Smooth muscle cell (in vitro differentiated cells): ENCODE data around the gene MSMO1. TPM values are rescaled to one million over a fixed set of nuclear protein-coding genes. Genes with fewer than 3 reads are reported as not detected.
A peak's percentile ranks its signal among the peaks of the same experiment; 100 is the strongest.

Experiments used
- DNase-seq: peaks from one replicate; lab custom pipeline; 2025; ENCODE audit not compliant: unreplicated experiment; lab: John Stamatoyannopoulos, UW
- H2AFZ ChIP-seq: fragments of 200-600 bp; sonication (generic); 2 replicates; pipeline ENCODE4 v1.6.0; 2016; ENCODE audit warnings: antibody characterized with exemption, low read depth, mild to moderate bottlenecking
- H3F3A ChIP-seq: fragments of 200-600 bp; sonication (generic); 2 replicates; pipeline ENCODE4 v1.6.0; 2017; ENCODE audit warnings: antibody characterized with exemption, low read depth
- H3K27ac ChIP-seq: fragments of 200-600 bp; sonication (generic); 2 replicates; pipeline ENCODE4 v1.5.1; 2016; ENCODE audit warnings: low read depth, mild to moderate bottlenecking
- H3K27me3 ChIP-seq: fragments of 200-600 bp; sonication (generic); 2 replicates; pipeline ENCODE4 v1.6.1; 2016; ENCODE audit warnings: low read depth, mild to moderate bottlenecking
- H3K36me3 ChIP-seq: fragments of 200-600 bp; sonication (generic); 2 replicates; pipeline ENCODE4 v1.5.1; 2016; ENCODE audit warnings: low read depth
- H3K4me1 ChIP-seq: fragments of 200-600 bp; sonication (generic); 2 replicates; pipeline ENCODE4 v1.5.1; 2016; ENCODE audit warnings: low read depth
- H3K4me2 ChIP-seq: fragments of 200-600 bp; sonication (generic); 2 replicates; pipeline ENCODE4 v1.6.0; 2016; ENCODE audit warnings: mild to moderate bottlenecking
- H3K4me3 ChIP-seq: fragments of 200-600 bp; sonication (generic); 2 replicates; pipeline ENCODE4 v1.5.1; 2016; ENCODE audit warnings: mild to moderate bottlenecking
- H3K79me2 ChIP-seq: fragments of 200-600 bp; sonication (generic); 2 replicates; pipeline ENCODE4 v1.6.0; 2016; ENCODE audit warnings: low read depth, mild to moderate bottlenecking
- H3K9ac ChIP-seq: fragments of 200-600 bp; sonication (generic); 2 replicates; pipeline ENCODE4 v1.6.0; 2016; ENCODE audit warnings: low read depth
- H3K9me3 ChIP-seq: fragments of 200-600 bp; sonication (generic); replicated peaks from 2 replicates; pipeline ENCODE4 v1.5.1; 2016; ENCODE audit warnings: low read depth
- H4K20me1 ChIP-seq: fragments of 200-600 bp; sonication (generic); 2 replicates; pipeline ENCODE4 v1.6.0; 2016; ENCODE audit warnings: low read depth
- CTCF ChIP-seq: fragments of 200-600 bp; sonication (generic); IDR thresholded peaks from 2 replicates; pipeline ENCODE4 v1.5.1; 2017; ENCODE audit warnings: borderline replicate concordance, mild to moderate bottlenecking, antibody characterized with exemption; ENCODE audit not compliant: insufficient read depth, poor library complexity, severe bottlenecking
- WGBS: methylation state at CpG from one replicate; pipeline ENCODE4 v1.1.7; 2016; ENCODE audit warnings: low lambda C conversion rate; 5-methylcytosine and 5-hydroxymethylcytosine counted together
- polyA plus RNA-seq: library from polyadenylated mRNA; unstranded; fragments of >200 nt; fragmentation: Nextera tagmentation; extraction: Ambion mirVana; gene quantifications from 2 replicates; pipeline ENCODE4 v1.2.1, GENCODE V29; 2016
- total RNA-seq: library from RNA; depleted of rRNA; stranded (reverse); fragments of >200 nt; gene quantifications from 2 replicates; pipeline ENCODE4 v1.2.3, GENCODE V29; 2014

Gene MSMO1
- total and polyA plus RNA-seq, 2 experiments from 2014 or later = 214 to 218 TPM

GRCh38 chr4:165370530-165370929 lies 43.1 kb downstream of the MSMO1 start:
- Histone ChIP-seq H2AFZ (no peak overlapping the region), H3K4me2 (no peak overlapping the region), H4K20me1 (no peaks in the 10 kb centered on the region), H3K9me3 (no peaks in the 10 kb centered on the region), H3F3A (no peaks in the 10 kb centered on the region), H3K27me3 (no peaks in the 10 kb centered on the region), H3K27ac (no peak overlapping the region), H3K9ac (no peak overlapping the region), H3K36me3 (no peaks in the 10 kb centered on the region), H3K4me3 (no peak overlapping the region), H3K4me1 (no peaks in the 10 kb centered on the region), H3K79me2 (no peaks in the 10 kb centered on the region)
- no peak for DNase-seq
- TF ChIP-seq CTCF = no peak
- 86% methylated on average over 1 of the region's 1 CpG for WGBS

- Histone ChIP-seq H3K4me3 (no peak overlapping the region), H3F3A (no peaks in the 10 kb centered on the region), H3K4me1 (peaks cover 14% of the 10 kb centered on the region), H4K20me1 (no peaks in the 10 kb centered on the region), H3K79me2 (no peaks in the 10 kb centered on the region), H3K27me3 (peaks cover 11% of the 10 kb centered on the region), H3K27ac (no peak overlapping the region), H3K4me2 (no peak overlapping the region), H3K9ac (no peak overlapping the region), H3K9me3 (no peaks in the 10 kb centered on the region), H3K36me3 (no peaks in the 10 kb centered on the region), H2AFZ (no peak overlapping the region)
- 77% methylated on average over 2 of the region's 2 CpGs for WGBS
- no peak for DNase-seq
- no peak for TF ChIP-seq CTCF
These were observed 48.0 kb downstream of the MSMO1 start for GRCh38 chr4:165375465-165375864.

- H3K79me2 ChIP-seq = no peaks in the 10 kb centered on the region
- peak overlapping the region; percentile 94 for H2AFZ ChIP-seq
- H3K27ac ChIP-seq = no peak overlapping the region
- no peak for TF ChIP-seq CTCF
- H3K4me2 ChIP-seq = peak overlapping the region; percentile 90
- no peaks in the 10 kb centered on the region for H3K9me3 ChIP-seq
- peaks cover 11% of the 10 kb centered on the region for H3K27me3 ChIP-seq
- no peaks in the 10 kb centered on the region for H3F3A ChIP-seq
- peak overlapping the region; percentile 79 for H3K4me3 ChIP-seq
- H4K20me1 ChIP-seq = no peaks in the 10 kb centered on the region
- WGBS = 68% methylated on average over 1 of the region's 1 CpG
- H3K36me3 ChIP-seq = no peaks in the 10 kb centered on the region
- peak overlapping the region; percentile 36 for H3K9ac ChIP-seq
- DNase-seq = no peak
- H3K4me1 ChIP-seq = peaks cover 36% of the 10 kb centered on the region
These were observed 50.9 kb downstream of the MSMO1 start for GRCh38 chr4:165378398-165378744.
